ENCODE results near the gene LPIN1. TPM values are rescaled to one million over a fixed set of nuclear protein-coding genes. Genes with fewer than 3 reads are reported as not detected.
"Not testable (repeated sequence)": the region's sequence is repeated elsewhere in the genome, so short reads cannot be mapped to it uniquely, and the experiment has no call there.

Gene LPIN1
- total RNA-seq, 1 donor from 2014 or later = 43.1 TPM

- no peak for DNase-seq (ENCODE audit: low read depth, low spot score)
Observed at GRCh38 chr2:11810237-11810977, 64.0 kb downstream of the LPIN1 start.

GRCh38 chr2:11811036-11811654 is 64.7 kb downstream of the LPIN1 start:
- no peak for DNase-seq (ENCODE audit: low read depth, low spot score)

- no peak for DNase-seq (ENCODE audit: low read depth, low spot score)
Observed at GRCh38 chr2:11812466-11813248, 66.2 kb downstream of the LPIN1 start.

GRCh38 chr2:11813345-11813744 is 66.9 kb downstream of the LPIN1 start:
- DNase-seq (ENCODE audit: low read depth, low spot score) = not testable (repeated sequence)

GRCh38 chr2:11813951-11814350 is 67.5 kb downstream of the LPIN1 start:
- DNase-seq (ENCODE audit: low read depth, low spot score) = no peak

GRCh38 chr2:11814979-11815510 is 68.6 kb downstream of the LPIN1 start:
- DNase-seq (ENCODE audit: low read depth, low spot score) = no peak

GRCh38 chr2:11816935-11817334 is 70.5 kb downstream of the LPIN1 start:
- DNase-seq (ENCODE audit: low read depth, low spot score) = not testable (repeated sequence)

GRCh38 chr2:11819235-11819729 is 72.8 kb downstream of the LPIN1 start:
- DNase-seq (ENCODE audit: low read depth, low spot score) = no peak

- no peak for DNase-seq (ENCODE audit: low read depth, low spot score)
Observed at GRCh38 chr2:11820650-11821049, 74.2 kb downstream of the LPIN1 start.

GRCh38 chr2:11821705-11822104 is 75.3 kb downstream of the LPIN1 start:
- no peak for DNase-seq (ENCODE audit: low read depth, low spot score)

- DNase-seq (ENCODE audit: low read depth, low spot score) = not testable (repeated sequence)
Observed at GRCh38 chr2:11822359-11822745, 75.9 kb downstream of the LPIN1 start.

- no peak for DNase-seq (ENCODE audit: low read depth, low spot score)
Observed at GRCh38 chr2:11822746-11823451, 76.5 kb downstream of the LPIN1 start.

GRCh38 chr2:11824901-11825828 is 78.7 kb downstream of the LPIN1 start:
- no peak for DNase-seq (ENCODE audit: low read depth, low spot score)

GRCh38 chr2:11827547-11827946 is 81.1 kb downstream of the LPIN1 start:
- DNase-seq (ENCODE audit: low read depth, low spot score) = no peak

GRCh38 chr2:11828933-11829323 is 82.5 kb downstream of the LPIN1 start:
- DNase-seq (ENCODE audit: low read depth, low spot score) = no peak

GRCh38 chr2:11829324-11829946 is 83.0 kb downstream of the LPIN1 start:
- no peak for DNase-seq (ENCODE audit: low read depth, low spot score)

- DNase-seq (ENCODE audit: low read depth, low spot score) = peak; percentile 79
Observed at GRCh38 chr2:11829947-11830707, 83.7 kb downstream of the LPIN1 start.

- DNase-seq (ENCODE audit: low read depth, low spot score) = no peak
Observed at GRCh38 chr2:11830708-11831301, 84.4 kb downstream of the LPIN1 start.

- DNase-seq (ENCODE audit: low read depth, low spot score) = no peak
Observed at GRCh38 chr2:11831415-11831814, 85.0 kb downstream of the LPIN1 start.
